Activated CD8-positive, alpha-beta memory T cell treated with anti-CD3 and anti-CD28 coated beads for 1 hour (primary cell): ENCODE data around the gene BCAP29.
"Not testable (repeated sequence)": the region's sequence is repeated elsewhere in the genome, so short reads cannot be mapped to it uniquely, and the experiment has no call there.

Experiments
- DNase-seq, 2 donors: peaks; one replicate each; pipeline ENCODE4 v3.0.0-alpha.2; 2020; ENCODE audit warnings: low read depth in 1 of 2; ENCODE audit errors: extremely low read depth in 1 of 2

BCAP29 gene

GRCh38 chr7:107615910-107616680, 36.0 kb downstream of the BCAP29 start:
- no peak for DNase-seq

GRCh38 chr7:107622429-107622828, 42.4 kb downstream of the BCAP29 start:
- no peak for DNase-seq

- DNase-seq: no peak
Observed at GRCh38 chr7:107622894-107623293, 42.8 kb downstream of the BCAP29 start.

- DNase-seq: no peak
Observed at GRCh38 chr7:107627002-107627401, 47.0 kb downstream of the BCAP29 start.

- DNase-seq: no peak
Observed at GRCh38 chr7:107628461-107629064, 48.5 kb downstream of the BCAP29 start.

- no peak for DNase-seq
Observed at GRCh38 chr7:107630342-107630741, 50.3 kb downstream of the BCAP29 start.

- DNase-seq: no peak
Observed at GRCh38 chr7:107631588-107632491, 51.8 kb downstream of the BCAP29 start.

GRCh38 chr7:107632492-107632865, 52.4 kb downstream of the BCAP29 start:
- no peak for DNase-seq

- DNase-seq: no peak
Observed at GRCh38 chr7:107638594-107638993, 58.5 kb downstream of the BCAP29 start.

- not testable (repeated sequence) for DNase-seq
Observed at GRCh38 chr7:107639070-107639469, 59.0 kb downstream of the BCAP29 start.

GRCh38 chr7:107641676-107642075, 61.6 kb downstream of the BCAP29 start:
- no peak for DNase-seq

- no peak for DNase-seq
Observed at GRCh38 chr7:107642501-107642900, 62.5 kb downstream of the BCAP29 start.

- no peak for DNase-seq
Observed at GRCh38 chr7:107643407-107643806, 63.4 kb downstream of the BCAP29 start.

- DNase-seq: no peak
Observed at GRCh38 chr7:107643938-107644308, 63.9 kb downstream of the BCAP29 start.

GRCh38 chr7:107644309-107644974, 64.4 kb downstream of the BCAP29 start:
- DNase-seq: no peak

GRCh38 chr7:107652642-107653041, 72.6 kb downstream of the BCAP29 start:
- DNase-seq: no peak

- no peak for DNase-seq
Observed at GRCh38 chr7:107658467-107658866, 78.4 kb downstream of the BCAP29 start.

GRCh38 chr7:107659666-107660065, 79.6 kb downstream of the BCAP29 start:
- DNase-seq: no peak

- DNase-seq: no peak
Observed at GRCh38 chr7:107660381-107661080, 80.5 kb downstream of the BCAP29 start, which contains the start of gene SLC26A4. Gene SLC26A4, plus strand, starts transcription at chr7:107660828. Its CDS starts 814 bp downstream, at chr7:107661642.
